OCI-LY7 (cell line): ENCODE measurements around the gene VAMP2. TPM values are rescaled to one million over a fixed set of nuclear protein-coding genes. Genes with fewer than 3 reads are reported as not detected.

Experiments used
- BruUV-seq: library from RNA; stranded (reverse); fragments of 400-500 nt; replicated peaks from 2 replicates; lab custom pipeline; 2021; lab: Mats Ljungman, UMichigan
- CTCF ChIA-PET: fragments of 300-600 bp; sonication (Branson Sonifier 250); formaldehyde crosslinking; loops from one replicate; lab custom pipeline; 2022; ENCODE audit warnings: antibody characterized with exemption; ENCODE audit not compliant: unreplicated experiment; lab: Charles Lee
- POLR2A ChIA-PET: fragments of 300-600 bp; sonication (Branson Sonifier 250); formaldehyde crosslinking; loops from one replicate; lab custom pipeline; 2022; ENCODE audit warnings: antibody characterized with exemption; lab: Charles Lee
- DNase-seq: peaks from one replicate; pipeline ENCODE4 v3.0.0-alpha.2; 2015; ENCODE audit warnings: low spot score
- H2AFZ ChIP-seq: fragments of 200-600 bp; sonication (generic), shearing (Covaris generic); 2 replicates; pipeline ENCODE4 v1.6.1; 2014; ENCODE audit warnings: mild to moderate bottlenecking, antibody characterized with exemption, low read length, moderate library complexity
- H3K27ac ChIP-seq: fragments of 200-600 bp; sonication (generic); 2 replicates; pipeline ENCODE4 v1.5.1; 2014; ENCODE audit warnings: mixed run types, low read depth, mild to moderate bottlenecking, moderate library complexity, low read length, inconsistent platforms; ENCODE audit not compliant: poor library complexity, severe bottlenecking
- H3K36me3 ChIP-seq: fragments of 200-600 bp; sonication (generic); 2 replicates; pipeline ENCODE4 v1.6.1; 2014; ENCODE audit warnings: mild to moderate bottlenecking, antibody characterized with exemption, low read length, moderate library complexity, mixed read lengths; ENCODE audit not compliant: insufficient read depth
- H3K4me1 ChIP-seq: fragments of 200-600 bp; sonication (generic); 2 replicates; pipeline ENCODE4 v1.5.1; 2014; ENCODE audit warnings: mild to moderate bottlenecking, low read length; ENCODE audit not compliant: insufficient read depth, poor library complexity, severe bottlenecking
- H3K4me2 ChIP-seq: fragments of 200-600 bp; sonication (generic); 2 replicates; pipeline ENCODE4 v1.6.1; 2014; ENCODE audit warnings: mild to moderate bottlenecking, low read length
- H3K4me3 ChIP-seq: fragments of 200-600 bp; sonication (generic); 2 replicates; pipeline ENCODE4 v1.5.1; 2014; ENCODE audit warnings: mild to moderate bottlenecking, low read depth, low read length; ENCODE audit not compliant: poor library complexity, severe bottlenecking
- H3K79me2 ChIP-seq: fragments of 200-600 bp; sonication (generic); 2 replicates; pipeline ENCODE4 v1.6.1; 2016; ENCODE audit warnings: low read depth, mild to moderate bottlenecking, low read length, moderate library complexity, mixed read lengths; ENCODE audit not compliant: insufficient read depth
- H3K9me2 ChIP-seq: fragments of 200-600 bp; sonication (generic); 2 replicates; pipeline ENCODE4 v1.6.1; 2016; ENCODE audit warnings: mild to moderate bottlenecking, low read length, mixed read lengths; ENCODE audit not compliant: insufficient read depth
- H3K9me3 ChIP-seq: fragments of 200-600 bp; sonication (generic); 2 replicates; pipeline ENCODE4 v1.6.1; 2014; ENCODE audit warnings: mild to moderate bottlenecking, mixed run types, low read length, mixed read lengths
- H4K20me1 ChIP-seq: fragments of 200-600 bp; sonication (generic); 2 replicates; pipeline ENCODE4 v1.6.1; 2014; ENCODE audit warnings: mild to moderate bottlenecking, antibody characterized with exemption, low read length, moderate library complexity, mixed read lengths; ENCODE audit not compliant: insufficient read depth
- CTCF ChIP-seq: fragments of 200-600 bp; sonication (generic); conservative IDR thresholded peaks from 2 replicates; pipeline ENCODE4 v1.5.1; 2014; ENCODE audit warnings: mild to moderate bottlenecking, antibody characterized with exemption, low read length, moderate library complexity, mixed read lengths
- EZH2phosphoT487 ChIP-seq: fragments of 200-600 bp; sonication (generic); IDR thresholded peaks from 2 replicates; pipeline ENCODE4 v1.6.1; 2018; ENCODE audit warnings: low read depth, borderline replicate concordance, mild to moderate bottlenecking, mixed run types, antibody characterized with exemption, low read length, moderate library complexity, mixed read lengths
- intact Hi-C: fragments of 100-400 bp; cut with micrococcal nuclease; formaldehyde crosslinking; loops from one replicate; pipeline ENCODE4 v1.10.0; 2022; ENCODE audit not compliant: unreplicated experiment
- total RNA-seq, 2 experiments: library from RNA; depleted of rRNA in 1 of 2; stranded (reverse); fragments of >200 nt in 1 of 2; shearing (Covaris generic) in 1 of 2; gene quantifications; 2 replicates each; pipeline ENCODE4 v1.2.3, GENCODE V29; 2014 to 2022

The VAMP2 gene
- total RNA-seq, 2 experiments from 2014 or later = 21.2 to 40.9 TPM

GRCh38 chr17:8161289-8162232, 1.2 kb downstream of the VAMP2 start:
- peaks cover 50% of the 10 kb centered on the region for H3K4me1 ChIP-seq
- H3K4me3 ChIP-seq = peak overlapping the region; percentile 91
- H3K9me3 ChIP-seq = no peaks in the 10 kb centered on the region
- no TSS peak for BruUV-seq
- ChIA-PET CTCF (no interaction called here), POLR2A (interaction anchor here (0.8 kb wide), 1 partner anchor 11 kb away, joined by 5 read pairs; no protein-coding TSS in a partner anchor)
- H4K20me1 ChIP-seq = no peaks in the 10 kb centered on the region
- no peaks in the 10 kb centered on the region for H3K9me2 ChIP-seq
- H3K79me2 ChIP-seq = peaks cover 14% of the 10 kb centered on the region; the same call in 1 of the 2 replicates
- intact Hi-C loops = no loop called here
- H3K27ac ChIP-seq = peak overlapping the region; percentile 60
- DNase-seq = no peak
- H2AFZ ChIP-seq = no peak overlapping the region
- TF ChIP-seq CTCF (no peak), EZH2phosphoT487 (no peak)
- H3K4me2 ChIP-seq = peak overlapping the region; percentile 74
- peaks cover 27% of the 10 kb centered on the region for H3K36me3 ChIP-seq

DNA sequence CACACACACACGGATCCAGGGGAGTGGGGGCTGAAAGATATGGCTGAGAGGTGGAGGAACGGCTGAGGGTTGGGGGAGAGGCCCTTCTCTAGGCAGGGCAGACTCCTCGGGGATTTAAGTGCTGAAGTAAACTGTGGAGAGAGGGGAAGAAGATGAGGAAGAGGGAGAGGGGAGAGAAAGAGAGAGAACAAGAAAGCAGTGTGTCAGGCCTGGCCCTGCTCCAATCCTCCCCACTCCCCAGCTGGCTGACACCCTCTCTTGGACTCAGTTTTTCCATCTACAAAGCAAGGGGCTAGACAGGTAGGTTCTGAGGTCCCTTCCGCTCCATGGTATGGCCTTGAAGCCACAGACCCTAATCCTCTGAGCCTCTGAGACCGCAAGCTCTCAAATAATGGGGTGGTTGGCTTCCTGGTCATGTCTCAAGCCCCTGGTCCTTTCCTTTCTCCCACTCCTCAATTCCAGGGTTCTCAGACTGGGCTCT, 2.0 kb downstream of the VAMP2 start:
- H3K4me3 ChIP-seq = peak overlapping the region; percentile 91
- no peaks in the 10 kb centered on the region for H3K9me3 ChIP-seq
- peaks cover 14% of the 10 kb centered on the region; the same call in 1 of the 2 replicates for H3K79me2 ChIP-seq
- POLR2A ChIA-PET = interaction anchor here (0.8 kb wide), 1 partner anchor 12 kb away, joined by 5 read pairs; no protein-coding TSS in a partner anchor
- CTCF ChIA-PET = no interaction called here
- intact Hi-C loops = no loop called here
- no peaks in the 10 kb centered on the region for H4K20me1 ChIP-seq
- no peak for DNase-seq
- no peak overlapping the region for H2AFZ ChIP-seq
- H3K36me3 ChIP-seq = peaks cover 27% of the 10 kb centered on the region
- BruUV-seq = no TSS peak
- peak overlapping the region; percentile 47 for H3K27ac ChIP-seq
- no peaks in the 10 kb centered on the region for H3K9me2 ChIP-seq
- H3K4me1 ChIP-seq = peaks cover 52% of the 10 kb centered on the region
- peak overlapping the region; percentile 74 for H3K4me2 ChIP-seq
- TF ChIP-seq EZH2phosphoT487 = no peak
- TF ChIP-seq CTCF = no peak
